Raji (cell line): ENCODE results near the gene CSPG5.

Experiments used
- POLR2A ChIP-seq: IDR thresholded peaks from 2 replicates; pipeline ENCODE4 v1.6.1; 2011; ENCODE audit warnings: low read depth, low read length, control low read depth; ENCODE audit not compliant: insufficient read depth

CSPG5 gene

GRCh38 chr3:47578691-47579632 is at the start of gene CSPG5:
Gene CSPG5 (minus strand): TSS chr3:47578865. CDS start chr3:47578693, 172 bp downstream.
- no peak for TF ChIP-seq POLR2A

- TF ChIP-seq POLR2A = no peak
These were observed 49.8 kb upstream of the CSPG5 start for GRCh38 chr3:47628426-47628825.

- no peak for TF ChIP-seq POLR2A
These were observed 44.2 kb upstream of the CSPG5 start for GRCh38 chr3:47622671-47623461.

- TF ChIP-seq POLR2A = no peak
These were observed 38.7 kb upstream of the CSPG5 start for GRCh38 chr3:47617086-47618010.

- TF ChIP-seq POLR2A = no peak
These were observed 36.1 kb upstream of the CSPG5 start for GRCh38 chr3:47614788-47615187.

GRCh38 chr3:47613722-47614121 is 35.1 kb upstream of the CSPG5 start:
- TF ChIP-seq POLR2A = no peak

GRCh38 chr3:47612879-47613278 is 34.2 kb upstream of the CSPG5 start:
- TF ChIP-seq POLR2A = no peak

GRCh38 chr3:47612178-47612577 is 33.5 kb upstream of the CSPG5 start:
- no peak for TF ChIP-seq POLR2A

- no peak for TF ChIP-seq POLR2A
These were observed 32.9 kb upstream of the CSPG5 start for GRCh38 chr3:47611576-47611975.

- no peak for TF ChIP-seq POLR2A
These were observed 31.9 kb upstream of the CSPG5 start for GRCh38 chr3:47610583-47610982.

- TF ChIP-seq POLR2A = no peak
These were observed 28.7 kb upstream of the CSPG5 start for GRCh38 chr3:47607335-47607734.

GRCh38 chr3:47606165-47606564 is 27.5 kb upstream of the CSPG5 start:
- TF ChIP-seq POLR2A = no peak

GRCh38 chr3:47605652-47606051 is 27.0 kb upstream of the CSPG5 start:
- no peak for TF ChIP-seq POLR2A

GRCh38 chr3:47604145-47604544 is 25.5 kb upstream of the CSPG5 start:
- no peak for TF ChIP-seq POLR2A

GRCh38 chr3:47603332-47603731 is 24.7 kb upstream of the CSPG5 start:
- TF ChIP-seq POLR2A = no peak
